Measurements from ENCODE around the gene IVNS1ABP.
"Not testable (repeated sequence)": the region's sequence is repeated elsewhere in the genome, so short reads cannot be mapped to it uniquely, and the experiment has no call there.

Gene IVNS1ABP

GRCh38 chr1:185291159-185291558 lies 25.9 kb downstream of the IVNS1ABP start:
- DNase-seq: no peak

GRCh38 chr1:185289880-185290279 lies 27.2 kb downstream of the IVNS1ABP start:
- no peak for DNase-seq

- no peak for DNase-seq
Observed at GRCh38 chr1:185288435-185288834, 28.6 kb downstream of the IVNS1ABP start.

- no peak for DNase-seq
Observed at GRCh38 chr1:185287451-185287850, 29.6 kb downstream of the IVNS1ABP start.

- no peak for DNase-seq
Observed at GRCh38 chr1:185284533-185285276, 32.3 kb downstream of the IVNS1ABP start.

- no peak for DNase-seq
Observed at GRCh38 chr1:185284116-185284515, 32.9 kb downstream of the IVNS1ABP start.

- DNase-seq: no peak
Observed at GRCh38 chr1:185281245-185281644, 35.8 kb downstream of the IVNS1ABP start.

- no peak for DNase-seq
Observed at GRCh38 chr1:185280589-185280988, 36.5 kb downstream of the IVNS1ABP start.

- DNase-seq: no peak
Observed at GRCh38 chr1:185279571-185279970, 37.5 kb downstream of the IVNS1ABP start.

- DNase-seq: no peak
Observed at GRCh38 chr1:185271921-185272320, 45.1 kb downstream of the IVNS1ABP start.

GRCh38 chr1:185268352-185268751 lies 48.7 kb downstream of the IVNS1ABP start:
- no peak for DNase-seq

GRCh38 chr1:185267701-185268100 lies 49.3 kb downstream of the IVNS1ABP start:
- no peak for DNase-seq

- DNase-seq: no peak
Observed at GRCh38 chr1:185267301-185267700, 49.7 kb downstream of the IVNS1ABP start.

- DNase-seq: no peak
Observed at GRCh38 chr1:185265314-185265713, 51.7 kb downstream of the IVNS1ABP start.

- no peak for DNase-seq
Observed at GRCh38 chr1:185263780-185264179, 53.3 kb downstream of the IVNS1ABP start.

- DNase-seq: no peak
Observed at GRCh38 chr1:185263292-185263691, 53.8 kb downstream of the IVNS1ABP start.

GRCh38 chr1:185262151-185262550 lies 54.9 kb downstream of the IVNS1ABP start:
- no peak for DNase-seq

GRCh38 chr1:185260611-185261010 lies 56.4 kb downstream of the IVNS1ABP start:
- no peak for DNase-seq

GRCh38 chr1:185258676-185259075 lies 58.4 kb downstream of the IVNS1ABP start:
- DNase-seq: no peak

- DNase-seq: no peak
Observed at GRCh38 chr1:185257950-185258208, 59.2 kb downstream of the IVNS1ABP start.

GRCh38 chr1:185257116-185257949 lies 59.7 kb downstream of the IVNS1ABP start:
- DNase-seq: peak; percentile 48

GRCh38 chr1:185255595-185255994 lies 61.4 kb downstream of the IVNS1ABP start:
- DNase-seq: not testable (repeated sequence)

- not testable (repeated sequence) for DNase-seq
Observed at GRCh38 chr1:185252404-185252803, 64.6 kb downstream of the IVNS1ABP start.

GRCh38 chr1:185251928-185252327 lies 65.1 kb downstream of the IVNS1ABP start:
- DNase-seq: not testable (repeated sequence)
